ENCODE data around the gene PARVG. TPM values are rescaled to one million over a fixed set of nuclear protein-coding genes. Genes with fewer than 3 reads are reported as not detected.

PARVG gene
- total and polyA plus RNA-seq, 10 of the 15 experiments (the other 5 are each of a cell fraction or from before 2014, with no cell fraction given) = 6.3 to 123 (median 71.9) TPM

DNA sequence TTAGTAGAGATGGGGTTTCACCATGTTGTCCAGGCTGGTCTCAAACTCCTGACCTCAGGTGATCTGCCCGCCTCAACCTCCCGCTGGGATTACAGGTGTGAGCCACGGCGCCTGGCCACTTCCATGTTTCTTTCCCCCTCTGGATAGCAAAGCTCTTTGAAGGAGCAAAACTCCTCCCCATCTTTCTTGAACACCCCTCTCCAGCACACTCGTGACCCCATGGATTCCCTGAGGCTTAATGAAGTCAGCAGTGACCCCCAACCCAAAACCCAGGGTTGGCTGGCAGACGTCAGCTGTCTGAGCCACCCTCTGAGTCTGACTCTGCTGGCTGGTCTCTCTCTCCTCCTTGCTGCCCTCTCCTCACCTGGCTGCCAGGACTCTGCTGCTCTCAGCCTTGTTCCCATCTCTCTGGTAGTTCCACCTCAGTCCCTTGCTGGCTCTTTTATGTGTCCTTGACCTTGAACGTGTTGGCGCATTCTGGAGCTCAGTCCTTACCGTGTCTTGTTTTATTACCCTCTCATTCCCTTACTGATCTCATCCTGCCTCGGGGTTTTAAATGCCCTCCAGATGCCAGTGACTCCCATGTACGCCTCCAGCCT lies 44.5 kb downstream of the PARVG start:
- DNase-seq (ENCODE audit: low read depth, low spot score) (no peak), FAIRE-seq (no peak)
- WGBS (ENCODE audit: insufficient coverage, insufficient replicate concordance, low lambda C conversion rate, missing lambda C conversion rate) = 59% methylated on average over 10 of the region's 11 CpGs
- TF ChIP-seq GABPA (IDR thresholded peaks at IDR 0.05; ENCODE audit: low read depth) = no peak
- TF ChIP-seq RUNX3 (IDR thresholded peaks at IDR 0.05; ENCODE audit: low read length) = no peak
- TF ChIP-seq, protein P1, sequence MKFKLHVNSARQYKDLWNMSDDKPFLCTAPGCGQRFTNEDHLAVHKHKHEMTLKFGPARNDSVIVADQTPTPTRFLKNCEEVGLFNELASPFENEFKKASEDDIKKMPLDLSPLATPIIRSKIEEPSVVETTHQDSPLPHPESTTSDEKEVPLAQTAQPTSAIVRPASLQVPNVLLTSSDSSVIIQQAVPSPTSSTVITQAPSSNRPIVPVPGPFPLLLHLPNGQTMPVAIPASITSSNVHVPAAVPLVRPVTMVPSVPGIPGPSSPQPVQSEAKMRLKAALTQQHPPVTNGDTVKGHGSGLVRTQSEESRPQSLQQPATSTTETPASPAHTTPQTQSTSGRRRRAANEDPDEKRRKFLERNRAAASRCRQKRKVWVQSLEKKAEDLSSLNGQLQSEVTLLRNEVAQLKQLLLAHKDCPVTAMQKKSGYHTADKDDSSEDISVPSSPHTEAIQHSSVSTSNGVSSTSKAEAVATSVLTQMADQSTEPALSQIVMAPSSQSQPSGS (IDR thresholded peaks at IDR 0.05; ENCODE audit: low read length) = no peak
- TF ChIP-seq HDAC2 (IDR thresholded peaks at IDR 0.05) = no peak
- no peak for TF ChIP-seq SREBF2 (IDR thresholded peaks at IDR 0.05; ENCODE audit: low read length)
- no peak for TF ChIP-seq CHD2 (IDR thresholded peaks at IDR 0.05; ENCODE audit: borderline replicate concordance, low read depth, low read length)
- TF ChIP-seq MAX (IDR thresholded peaks at IDR 0.05; ENCODE audit: low read depth, low read length) = no peak
- TF ChIP-seq MYB (IDR thresholded peaks at IDR 0.05; ENCODE audit: borderline replicate concordance, low read depth, low read length) = no peak
- TF ChIP-seq NR2C1 (IDR thresholded peaks at IDR 0.05) = no peak
- TF ChIP-seq ESRRA (IDR thresholded peaks at IDR 0.05; ENCODE audit: low read length) = no peak
- TF ChIP-seq, protein P2, sequence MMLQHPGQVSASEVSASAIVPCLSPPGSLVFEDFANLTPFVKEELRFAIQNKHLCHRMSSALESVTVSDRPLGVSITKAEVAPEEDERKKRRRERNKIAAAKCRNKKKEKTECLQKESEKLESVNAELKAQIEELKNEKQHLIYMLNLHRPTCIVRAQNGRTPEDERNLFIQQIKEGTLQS (IDR thresholded peaks at IDR 0.05; ENCODE audit: borderline replicate concordance, extremely low read depth, low read depth, low read length) = no peak
- TF ChIP-seq NFXL1 (IDR thresholded peaks at IDR 0.05; ENCODE audit: borderline replicate concordance) = no peak
- no peak for TF ChIP-seq SP1 (IDR thresholded peaks at IDR 0.05; ENCODE audit: low read depth, low read length)
- no peak for TF ChIP-seq ZBTB4 (CRISPR knock-in tag; IDR thresholded peaks at IDR 0.05)
- TF ChIP-seq, protein P3, sequence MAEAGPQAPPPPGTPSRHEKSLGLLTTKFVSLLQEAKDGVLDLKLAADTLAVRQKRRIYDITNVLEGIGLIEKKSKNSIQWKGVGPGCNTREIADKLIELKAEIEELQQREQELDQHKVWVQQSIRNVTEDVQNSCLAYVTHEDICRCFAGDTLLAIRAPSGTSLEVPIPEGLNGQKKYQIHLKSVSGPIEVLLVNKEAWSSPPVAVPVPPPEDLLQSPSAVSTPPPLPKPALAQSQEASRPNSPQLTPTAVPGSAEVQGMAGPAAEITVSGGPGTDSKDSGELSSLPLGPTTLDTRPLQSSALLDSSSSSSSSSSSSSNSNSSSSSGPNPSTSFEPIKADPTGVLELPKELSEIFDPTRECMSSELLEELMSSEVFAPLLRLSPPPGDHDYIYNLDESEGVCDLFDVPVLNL (IDR thresholded peaks at IDR 0.05; ENCODE audit: low read depth, low read length) = no peak
- TF ChIP-seq ZNF622 (IDR thresholded peaks at IDR 0.05) = no peak
- no peak for TF ChIP-seq ETV6 (conservative IDR thresholded peaks at IDR 0.05 in 1 of 2, IDR thresholded peaks at IDR 0.05 in 1 of 2; ENCODE audit: borderline replicate concordance in 1 of 2, low read depth in 1 of 2)
- no peak for TF ChIP-seq ELK1 (IDR thresholded peaks at IDR 0.05; ENCODE audit: low read depth, low read length)

More for the DNA sequence above, 44.5 kb downstream of the PARVG start:
- H3K79me2 ChIP-seq (ENCODE audit: control insufficient read depth, insufficient read depth, low read length) = no peaks in the 10 kb centered on the region
- intact Hi-C loops (cut with micrococcal nuclease; ENCODE audit: unreplicated experiment) = no loop called here
- no peaks in the 10 kb centered on the region for H3K4me1 ChIP-seq (ENCODE audit: control insufficient read depth, insufficient read depth, low read length)
- RAD21 ChIA-PET (ENCODE audit: unreplicated experiment) = no interaction called here
- ATAC-seq = no peak
- H3K4me2 ChIP-seq (ENCODE audit: control insufficient read depth, insufficient read depth) = no peak overlapping the region
- H3K27me3 ChIP-seq (replicated peaks in 1 of 2; ENCODE audit: control insufficient read depth in 2 of 2, insufficient read depth in 2 of 2, low read length in 1 of 2) = no peaks in the 10 kb centered on the region; a peak in 1 of 4 replicates
- no peak overlapping the region for H3K9ac ChIP-seq (ENCODE audit: control insufficient read depth, insufficient read depth, low read length)
- no peak overlapping the region for H3K27ac ChIP-seq (ENCODE audit: control insufficient read depth, insufficient read depth)
- H2AFZ ChIP-seq (ENCODE audit: control insufficient read depth, low read depth, low read length) = no peak overlapping the region
- CTCF ChIA-PET = no interaction called here
- no TSS peak for BruUV-seq (replicated peaks)
- in situ Hi-C loops (cut with MboI) = no loop called here
- H3K9me3 ChIP-seq (replicated peaks; ENCODE audit: control insufficient read depth, insufficient read depth, low read length) = no peaks in the 10 kb centered on the region; the same call in 2 of the 3 replicates
- H3K36me3 ChIP-seq (ENCODE audit: control insufficient read depth in 2 of 2, insufficient read depth in 2 of 2, low read length in 1 of 2) = no peaks in the 10 kb centered on the region
- H3K4me3 ChIP-seq = no peak overlapping the region
- SMC1A ChIA-PET (ENCODE audit: uncharacterized antibody, unreplicated experiment) = no interaction called here
- POLR2A ChIA-PET = no interaction called here
- no peaks in the 10 kb centered on the region for H4K20me1 ChIP-seq (ENCODE audit: control insufficient read depth, insufficient read depth)

Data from GM12878 (cell line).